Mesendoderm (in vitro differentiated cells): Measurements from ENCODE around the gene PCDHA9.
"Not testable (repeated sequence)": the region's sequence is repeated elsewhere in the genome, so short reads cannot be mapped to it uniquely, and the experiment has no call there.

Source experiments
- DNase-seq: peaks from one replicate; pipeline ENCODE4 v3.0.0; 2013
- H2AK5ac ChIP-seq: 2 replicates; pipeline ENCODE4 v1.6.1; 2013; ENCODE audit warnings: low read length, inconsistent platforms
- H2BK120ac ChIP-seq: 2 replicates; pipeline ENCODE4 v1.6.1; 2013; ENCODE audit warnings: low read depth, mild to moderate bottlenecking, low read length, moderate library complexity, mixed read lengths
- H2BK15ac ChIP-seq: replicated peaks from 2 replicates; pipeline ENCODE4 v1.6.1; 2013; ENCODE audit warnings: low read depth, mild to moderate bottlenecking, moderate library complexity
- H2BK5ac ChIP-seq: 2 replicates; pipeline ENCODE4 v1.6.1; 2013; ENCODE audit warnings: low read length, inconsistent platforms
- H3K18ac ChIP-seq: 2 replicates; pipeline ENCODE4 v1.6.1; 2013; ENCODE audit warnings: mild to moderate bottlenecking, low read length, mixed read lengths
- H3K23ac ChIP-seq: one replicate; pipeline ENCODE4 v1.6.1; 2013; ENCODE audit warnings: low read length
- H3K27ac ChIP-seq: 2 replicates; pipeline ENCODE4 v1.5.1; 2013; ENCODE audit warnings: low read depth, mild to moderate bottlenecking, inconsistent platforms, low read length, moderate library complexity
- H3K27me3 ChIP-seq: 2 replicates; pipeline ENCODE4 v1.6.1; 2013; ENCODE audit warnings: low read length, control low read depth, mild to moderate bottlenecking, inconsistent platforms; ENCODE audit not compliant: insufficient read depth, poor library complexity
- H3K36me3 ChIP-seq: 2 replicates; pipeline ENCODE4 v1.6.1; 2013; ENCODE audit warnings: low read length, inconsistent platforms; ENCODE audit not compliant: control insufficient read depth, insufficient read depth
- H3K4ac ChIP-seq: one replicate; pipeline ENCODE4 v1.6.1; 2013; ENCODE audit warnings: low read depth, mild to moderate bottlenecking, low read length, moderate library complexity
- H3K4me1 ChIP-seq: 2 replicates; pipeline ENCODE4 v1.6.1; 2013; ENCODE audit warnings: low read depth, low read length, inconsistent platforms; ENCODE audit not compliant: control insufficient read depth
- H3K4me2 ChIP-seq: 2 replicates; pipeline ENCODE4 v1.6.1; 2013; ENCODE audit warnings: low read length
- H3K4me3 ChIP-seq: 2 replicates; pipeline ENCODE4 v1.5.1; 2013; ENCODE audit warnings: mild to moderate bottlenecking, low read length
- H3K56ac ChIP-seq: one replicate; pipeline ENCODE4 v1.6.1; 2013; ENCODE audit warnings: low read length
- H3K79me1 ChIP-seq: 2 replicates; pipeline ENCODE4 v1.6.1; 2013; ENCODE audit warnings: low read length, inconsistent platforms
- H3K79me2 ChIP-seq: 2 replicates; pipeline ENCODE4 v1.6.1; 2013; ENCODE audit warnings: mild to moderate bottlenecking, low read length; ENCODE audit not compliant: control insufficient read depth, insufficient read depth
- H3K9ac ChIP-seq: 2 replicates; pipeline ENCODE4 v1.6.1; 2013; ENCODE audit warnings: low read length, inconsistent platforms
- H4K5ac ChIP-seq: one replicate; pipeline ENCODE4 v1.6.1; 2013; ENCODE audit warnings: low read length
- H4K8ac ChIP-seq: one replicate; pipeline ENCODE4 v1.6.1; 2013; ENCODE audit warnings: low read depth, mild to moderate bottlenecking, control low read depth, low read length, moderate library complexity
- WGBS: extraction: QIAGEN DNeasy Blood & Tissue Kit; methylation state at CpG from one replicate; pipeline ENCODE4 v1.1.7; 2013; ENCODE audit warnings: low lambda C conversion rate, missing lambda C conversion rate; ENCODE audit not compliant: insufficient coverage; ENCODE audit errors: extremely low coverage; 5-methylcytosine and 5-hydroxymethylcytosine counted together

Gene PCDHA9

DNA sequence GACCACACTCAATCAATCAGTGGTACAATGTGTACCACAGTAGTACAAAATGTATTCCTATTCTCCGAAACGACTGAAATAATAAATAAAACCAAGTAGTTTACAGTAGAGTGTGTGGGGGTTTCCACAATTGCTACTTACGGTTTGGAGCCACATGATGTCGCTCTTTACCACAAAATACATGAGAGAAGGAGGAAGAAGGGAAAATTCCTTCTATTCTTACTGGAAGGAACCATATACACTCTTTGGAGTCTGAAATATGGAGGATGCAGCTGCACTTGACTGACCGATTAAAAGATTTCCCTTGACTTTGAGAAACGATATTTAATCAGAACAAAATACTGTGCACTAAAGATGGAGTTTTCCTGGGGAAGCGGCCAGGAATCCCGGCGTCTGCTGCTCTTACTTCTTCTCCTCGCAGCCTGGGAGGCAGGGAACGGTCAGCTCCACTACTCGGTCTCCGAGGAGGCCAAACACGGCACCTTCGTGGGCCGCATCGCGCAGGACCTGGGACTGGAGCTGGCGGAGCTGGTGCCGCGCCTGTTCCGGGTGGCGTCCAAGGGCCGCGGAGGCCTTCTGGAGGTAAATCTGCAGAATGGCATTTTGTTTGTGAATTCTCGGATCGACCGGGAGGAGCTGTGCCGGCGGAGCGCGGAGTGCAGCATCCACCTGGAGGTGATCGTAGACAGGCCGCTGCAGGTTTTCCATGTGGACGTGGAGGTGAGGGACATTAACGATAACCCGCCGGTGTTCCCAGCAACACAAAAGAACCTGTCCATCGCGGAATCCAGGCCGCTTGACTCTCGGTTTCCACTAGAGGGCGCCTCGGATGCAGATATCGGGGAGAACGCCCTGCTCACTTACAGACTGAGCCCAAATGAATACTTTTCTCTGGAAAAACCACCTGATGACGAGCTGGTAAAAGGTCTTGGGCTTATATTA, 41.1 kb upstream of the PCDHA9 start, which contains the start of gene PCDHA4:
Gene PCDHA4, plus strand, starts transcription at position 235 of the 942 bp plus-strand sequence.
- no peak within 1 kb of the TSS for H4K8ac ChIP-seq
- no peak within 1 kb of the TSS for H2AK5ac ChIP-seq
- H3K56ac ChIP-seq: peak within 1 kb of the TSS; percentile 95
- peak; percentile 78 for DNase-seq
- WGBS: no CpG with 5 or more reads among the region's 47 CpGs
- no peak within 1 kb of the TSS for H3K23ac ChIP-seq
- no peak within 1 kb of the TSS for H2BK15ac ChIP-seq
- H3K4me2 ChIP-seq: peak within 1 kb of the TSS; percentile 71
- no peak within 1 kb of the TSS for H3K27ac ChIP-seq
- H4K5ac ChIP-seq: no peak within 1 kb of the TSS
- H3K9ac ChIP-seq: peak within 1 kb of the TSS; percentile 90
- H2BK5ac ChIP-seq: no peak within 1 kb of the TSS
- H3K27me3 ChIP-seq: no peaks in the 10 kb centered on the region
- no peak within 1 kb of the TSS for H2BK120ac ChIP-seq
- no peaks in the 10 kb centered on the region for H3K79me1 ChIP-seq
- H3K36me3 ChIP-seq: no peaks in the 10 kb centered on the region
- no peak within 1 kb of the TSS for H3K18ac ChIP-seq
- no peak within 1 kb of the TSS for H3K4ac ChIP-seq
- no peaks in the 10 kb centered on the region for H3K4me1 ChIP-seq
- H3K4me3 ChIP-seq: peak within 1 kb of the TSS; percentile 75
- H3K79me2 ChIP-seq: no peaks in the 10 kb centered on the region

DNA sequence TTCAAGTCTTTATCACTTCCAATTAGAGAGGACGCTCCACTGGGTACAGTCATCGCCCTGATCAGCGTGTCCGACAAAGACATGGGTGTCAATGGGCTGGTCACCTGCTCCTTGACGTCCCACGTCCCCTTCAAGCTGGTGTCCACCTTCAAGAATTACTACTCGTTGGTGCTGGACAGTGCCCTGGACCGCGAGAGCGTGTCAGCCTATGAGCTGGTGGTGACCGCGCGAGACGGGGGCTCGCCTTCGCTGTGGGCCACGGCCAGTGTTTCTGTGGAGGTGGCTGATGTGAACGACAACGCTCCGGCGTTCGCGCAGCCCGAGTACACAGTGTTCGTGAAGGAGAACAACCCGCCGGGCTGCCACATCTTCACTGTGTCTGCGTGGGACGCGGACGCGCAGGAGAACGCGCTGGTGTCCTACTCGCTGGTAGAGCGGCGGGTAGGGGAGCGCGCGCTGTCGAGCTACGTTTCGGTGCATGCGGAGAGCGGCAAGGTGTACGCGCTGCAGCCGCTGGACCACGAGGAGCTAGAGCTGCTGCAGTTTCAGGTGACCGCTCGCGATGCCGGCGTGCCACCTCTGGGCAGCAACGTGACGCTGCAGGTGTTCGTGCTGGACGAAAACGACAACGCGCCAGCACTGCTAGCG, 39.8 kb upstream of the PCDHA9 start:
- H3K36me3 ChIP-seq, H3K79me2 ChIP-seq, H3K4me3 ChIP-seq, H2AK5ac ChIP-seq, H3K79me1 ChIP-seq, H4K8ac ChIP-seq, DNase-seq, H2BK5ac ChIP-seq, H2BK15ac ChIP-seq, H3K4me2 ChIP-seq, H3K56ac ChIP-seq, H3K27ac ChIP-seq, H3K27me3 ChIP-seq, H3K23ac ChIP-seq, H2BK120ac ChIP-seq, H4K5ac ChIP-seq, H3K4ac ChIP-seq, H3K9ac ChIP-seq, H3K18ac ChIP-seq, H3K4me1 ChIP-seq: not testable (repeated sequence)
- WGBS: no CpG with 5 or more reads among the region's 62 CpGs

DNA sequence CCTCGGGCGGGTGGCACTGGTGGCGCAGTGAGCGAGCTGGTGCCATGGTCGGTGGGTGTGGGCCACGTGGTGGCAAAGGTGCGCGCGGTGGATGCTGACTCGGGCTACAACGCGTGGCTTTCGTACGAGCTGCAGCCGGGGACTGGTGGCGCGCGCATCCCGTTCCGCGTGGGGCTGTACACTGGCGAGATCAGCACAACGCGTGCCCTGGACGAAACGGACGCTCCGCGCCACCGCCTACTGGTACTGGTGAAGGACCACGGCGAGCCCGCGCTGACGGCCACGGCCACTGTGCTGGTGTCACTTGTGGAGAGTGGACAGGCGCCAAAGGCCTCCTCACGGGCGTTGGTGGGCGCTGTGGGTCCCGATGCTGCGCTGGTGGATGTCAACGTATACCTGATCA, 39.3 kb upstream of the PCDHA9 start:
- no peak overlapping the region for H2BK5ac ChIP-seq
- H3K4me3 ChIP-seq: no peak overlapping the region
- no peak overlapping the region for H3K4me2 ChIP-seq
- H3K79me2 ChIP-seq: no peaks in the 10 kb centered on the region
- H3K9ac ChIP-seq: no peak overlapping the region
- no peaks in the 10 kb centered on the region for H3K4me1 ChIP-seq
- no peak overlapping the region for H3K56ac ChIP-seq
- no peak for DNase-seq
- H3K4ac ChIP-seq: no peak overlapping the region
- H3K79me1 ChIP-seq: no peaks in the 10 kb centered on the region
- H2AK5ac ChIP-seq: no peak overlapping the region
- H3K27ac ChIP-seq: no peak overlapping the region
- H3K23ac ChIP-seq: no peak overlapping the region
- no peaks in the 10 kb centered on the region for H3K27me3 ChIP-seq
- no CpG with 5 or more reads among the region's 43 CpGs for WGBS
- no peak overlapping the region for H4K8ac ChIP-seq
- H3K36me3 ChIP-seq: no peaks in the 10 kb centered on the region
- H4K5ac ChIP-seq: no peak overlapping the region
- no peak overlapping the region for H3K18ac ChIP-seq
- H2BK120ac ChIP-seq: no peak overlapping the region
- no peak overlapping the region for H2BK15ac ChIP-seq

DNA sequence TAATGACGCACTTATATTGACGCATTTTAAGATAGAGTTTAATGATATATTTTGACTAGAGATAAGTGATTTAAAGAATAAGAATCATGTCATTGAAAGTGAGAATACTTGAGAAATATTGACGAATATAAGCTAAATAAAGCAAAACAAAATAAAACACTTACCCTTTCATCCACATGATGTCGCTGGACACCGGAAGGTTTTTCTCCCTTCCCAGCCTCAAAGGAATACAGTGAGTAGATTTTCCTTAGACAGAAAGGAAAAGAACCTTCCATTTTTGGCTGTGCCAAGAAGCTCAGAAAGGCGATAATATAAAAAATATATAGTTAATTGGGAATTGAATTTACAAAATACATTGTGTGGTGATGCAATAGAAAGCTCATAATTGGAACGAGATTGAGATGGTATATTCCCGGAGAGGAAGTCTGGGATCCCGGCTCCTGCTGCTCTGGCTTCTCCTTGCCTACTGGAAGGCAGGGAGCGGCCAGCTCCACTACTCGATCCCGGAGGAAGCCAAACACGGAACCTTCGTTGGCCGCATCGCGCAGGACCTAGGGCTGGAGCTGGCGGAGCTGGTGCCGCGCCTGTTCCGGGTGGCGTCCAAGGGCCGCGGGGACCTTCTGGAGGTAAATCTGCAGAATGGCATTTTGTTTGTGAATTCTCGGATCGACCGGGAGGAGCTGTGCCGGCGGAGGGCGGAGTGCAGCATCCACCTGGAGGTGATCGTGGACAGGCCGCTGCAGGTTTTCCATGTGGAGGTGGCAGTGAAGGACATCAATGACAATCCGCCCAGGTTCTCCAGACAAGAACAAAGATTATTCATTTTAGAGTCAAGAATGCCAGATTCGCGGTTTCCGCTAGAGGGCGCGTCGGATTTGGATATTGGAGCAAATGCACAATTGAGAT, 26.6 kb upstream of the PCDHA9 start, which contains the start of gene PCDHA5:
Gene PCDHA5, plus strand, starts transcription at position 239 of the 906 bp plus-strand sequence.
- no peak for DNase-seq

DNA sequence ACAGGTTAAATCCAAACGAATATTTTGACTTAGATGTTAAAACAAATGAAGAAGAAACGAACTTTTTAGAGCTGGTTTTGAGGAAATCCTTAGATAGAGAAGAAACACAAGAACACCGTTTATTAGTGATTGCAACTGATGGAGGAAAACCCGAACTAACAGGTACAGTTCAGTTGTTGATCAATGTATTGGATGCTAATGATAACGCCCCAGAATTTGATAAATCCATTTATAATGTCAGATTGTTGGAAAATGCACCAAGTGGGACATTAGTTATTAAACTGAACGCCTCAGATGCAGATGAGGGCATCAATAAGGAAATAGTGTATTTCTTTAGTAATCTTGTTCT, 25.9 kb upstream of the PCDHA9 start:
- Histone ChIP-seq H3K4me3 (no peak overlapping the region), H3K4ac (no peak overlapping the region), H2BK5ac (no peak overlapping the region), H2BK120ac (no peak overlapping the region), H3K36me3 (no peaks in the 10 kb centered on the region), H3K9ac (no peak overlapping the region), H3K79me1 (no peaks in the 10 kb centered on the region), H2BK15ac (no peak overlapping the region), H3K4me2 (no peak overlapping the region), H3K27me3 (no peaks in the 10 kb centered on the region), H3K79me2 (no peaks in the 10 kb centered on the region), H3K23ac (no peak overlapping the region), H3K4me1 (no peaks in the 10 kb centered on the region), H4K5ac (no peak overlapping the region), H3K18ac (no peak overlapping the region), H4K8ac (no peak overlapping the region), H2AK5ac (no peak overlapping the region), H3K56ac (no peak overlapping the region), H3K27ac (no peak overlapping the region)
- WGBS: no CpG with 5 or more reads among the region's 6 CpGs
- no peak for DNase-seq

More for the DNA sequence above, 26.6 kb upstream of the PCDHA9 start, which contains the start of gene PCDHA5:
- Histone ChIP-seq H2BK5ac (no peak within 1 kb of the TSS), H4K5ac (no peak within 1 kb of the TSS), H2BK120ac (no peak within 1 kb of the TSS), H3K23ac (no peak within 1 kb of the TSS), H3K36me3 (no peaks in the 10 kb centered on the region), H2AK5ac (no peak within 1 kb of the TSS), H3K27ac (no peak within 1 kb of the TSS), H3K4ac (no peak within 1 kb of the TSS), H2BK15ac (no peak within 1 kb of the TSS), H3K4me1 (no peaks in the 10 kb centered on the region), H3K27me3 (no peaks in the 10 kb centered on the region), H3K4me3 (no peak within 1 kb of the TSS), H3K79me1 (no peaks in the 10 kb centered on the region), H3K9ac (no peak within 1 kb of the TSS), H3K18ac (no peak within 1 kb of the TSS), H3K56ac (no peak within 1 kb of the TSS), H4K8ac (no peak within 1 kb of the TSS), H3K79me2 (no peaks in the 10 kb centered on the region), H3K4me2 (no peak within 1 kb of the TSS)
- WGBS: 100% methylated on average over 2 of the region's 39 CpGs
